Kasumi-1 (cell line): ENCODE measurements around the gene SAMD4A.

Experiments
- DNase-seq, 2 experiments: peaks; one replicate each; lab custom pipeline; 2025; lab: John Stamatoyannopoulos, UW

The SAMD4A gene

GRCh38 chr14:54834727-54835126 is 267.8 kb downstream of the SAMD4A start:
- no peak for DNase-seq

GRCh38 chr14:54836231-54836630 is 269.3 kb downstream of the SAMD4A start:
- DNase-seq = no peak

- DNase-seq = no peak
Measured at GRCh38 chr14:54837508-54838149, 270.7 kb downstream of the SAMD4A start.

GRCh38 chr14:54838931-54839512 is 272.1 kb downstream of the SAMD4A start:
- DNase-seq = no peak

GRCh38 chr14:54839701-54840119 is 272.8 kb downstream of the SAMD4A start:
- no peak for DNase-seq

- DNase-seq = no peak
Measured at GRCh38 chr14:54840336-54840735, 273.4 kb downstream of the SAMD4A start.

GRCh38 chr14:54840798-54841197 is 273.9 kb downstream of the SAMD4A start:
- DNase-seq = no peak
